GM12878 (cell line): ENCODE data around the gene SIGLEC10. TPM values are rescaled to one million over a fixed set of nuclear protein-coding genes. Genes with fewer than 3 reads are reported as not detected.

Experiments
- ATAC-seq: fragments of 200-7000 bp; cut with Tn5 transposase; 3 replicates; pipeline ENCODE4 v1.9.1; 2020; ENCODE audit warnings: mild to moderate bottlenecking, moderate library complexity
- BruUV-seq: library from RNA; stranded (reverse); fragments of 400-500 nt; replicated peaks from 2 replicates; lab custom pipeline; 2021; lab: Mats Ljungman, UMichigan
- CTCF ChIA-PET: fragments of 300-600 bp; sonication (Branson Sonifier 250); formaldehyde crosslinking; extraction: SDS; loops from one replicate; lab custom pipeline; 2021; ENCODE audit warnings: inconsistent platforms; lab: Yijun Ruan, JAX
- POLR2A ChIA-PET: fragments of 350-600 bp; formaldehyde crosslinking; extraction: SDS; loops from one replicate; lab custom pipeline; 2021; ENCODE audit warnings: inconsistent platforms; lab: Charles Lee
- RAD21 ChIA-PET: fragments of 300-600 bp; sonication (Branson Sonifier 250); formaldehyde crosslinking; loops from one replicate; lab custom pipeline; 2023; ENCODE audit warnings: antibody characterized with exemption; ENCODE audit not compliant: unreplicated experiment; lab: Charles Lee
- SMC1A ChIA-PET: fragments of 300-600 bp; sonication (Branson Sonifier 250); formaldehyde crosslinking; loops from one replicate; lab custom pipeline; 2023; ENCODE audit not compliant: unreplicated experiment, uncharacterized antibody; lab: Charles Lee
- DNase-seq: peaks from one replicate; pipeline ENCODE4 v3.0.0-alpha.2; 2011; ENCODE audit warnings: low read depth, low spot score
- FAIRE-seq: peaks from 3 replicates; lab custom pipeline; 2011; peaks lifted over from hg19 to GRCh38; lab: Jason Lieb, UNC
- H2AFZ ChIP-seq: 2 replicates; pipeline ENCODE4 v1.6.0; 2011; ENCODE audit warnings: low read depth, low read length, control low read depth; ENCODE audit not compliant: control insufficient read depth
- H3K27ac ChIP-seq: 2 replicates; pipeline ENCODE4 v1.5.1; 2011; ENCODE audit warnings: control low read depth; ENCODE audit not compliant: control insufficient read depth, insufficient read depth
- H3K27me3 ChIP-seq, 2 experiments: replicated peaks in 1 of 2; 2 replicates each; pipeline versions ENCODE4 v1.6.0 to v1.6.1; 2011; ENCODE audit warnings: low read length in 1 of 2; ENCODE audit not compliant: control insufficient read depth in 2 of 2, insufficient read depth in 2 of 2
- H3K36me3 ChIP-seq, 2 experiments: 2 replicates each; pipeline ENCODE4 v1.5.1; 2011; ENCODE audit warnings: low read length in 1 of 2; ENCODE audit not compliant: control insufficient read depth in 2 of 2, insufficient read depth in 2 of 2
- H3K4me1 ChIP-seq: 2 replicates; pipeline ENCODE4 v1.6.1; 2011; ENCODE audit warnings: mild to moderate bottlenecking, low read length, moderate library complexity, mixed read lengths; ENCODE audit not compliant: control insufficient read depth, insufficient read depth
- H3K4me2 ChIP-seq: 2 replicates; pipeline ENCODE4 v1.6.0; 2011; ENCODE audit warnings: control low read depth; ENCODE audit not compliant: control insufficient read depth, insufficient read depth
- H3K4me3 ChIP-seq: fragments of 200-600 bp; sonication (generic); 2 replicates; pipeline ENCODE4 v1.5.1; 2016
- H3K79me2 ChIP-seq: 2 replicates; pipeline ENCODE4 v1.6.0; 2011; ENCODE audit warnings: low read length; ENCODE audit not compliant: control insufficient read depth, insufficient read depth
- H3K9ac ChIP-seq: 2 replicates; pipeline ENCODE4 v1.8.0; 2011; ENCODE audit warnings: low read length, control low read depth, mixed read lengths; ENCODE audit not compliant: control insufficient read depth, insufficient read depth
- H3K9me3 ChIP-seq: replicated peaks from 3 replicates; pipeline ENCODE4 v1.5.1; 2011; ENCODE audit warnings: mild to moderate bottlenecking, low read length; ENCODE audit not compliant: control insufficient read depth, insufficient read depth
- H4K20me1 ChIP-seq: 2 replicates; pipeline ENCODE4 v1.6.0; 2011; ENCODE audit not compliant: control insufficient read depth, insufficient read depth
- BCL11A ChIP-seq: IDR thresholded peaks from 2 replicates; pipeline ENCODE4 v1.6.1; 2011; ENCODE audit warnings: low read depth, low read length
- CREB1 ChIP-seq: IDR thresholded peaks from 2 replicates; pipeline ENCODE4 v1.6.1; 2012; ENCODE audit warnings: low read depth, mild to moderate bottlenecking, inconsistent platforms
- EED ChIP-seq: sonication (generic); IDR thresholded peaks from 2 replicates; pipeline ENCODE4 v1.6.1; 2016; ENCODE audit warnings: antibody characterized with exemption, low read depth
- EZH2 ChIP-seq: IDR thresholded peaks from 2 replicates; pipeline ENCODE4 v1.6.1; 2012; ENCODE audit warnings: low read depth, mild to moderate bottlenecking, control low read depth, inconsistent platforms, low read length, borderline replicate concordance; ENCODE audit not compliant: control insufficient read depth
- HDAC2 ChIP-seq: fragments of 200-600 bp; sonication (generic); IDR thresholded peaks from 2 replicates; pipeline ENCODE4 v1.6.1; 2017
- HDGF ChIP-seq: fragments of 450-650 bp; IDR thresholded peaks from 2 replicates; pipeline ENCODE4 v1.6.1; 2016; ENCODE audit warnings: antibody characterized with exemption
- IKZF2 ChIP-seq, 2 experiments: fragments of 450-650 bp; IDR thresholded peaks; 2 replicates each; pipeline ENCODE4 v1.6.1; 2017; ENCODE audit warnings: mild to moderate bottlenecking in 2 of 2, moderate library complexity in 2 of 2
- MEF2B ChIP-seq: fragments of 450-650 bp; IDR thresholded peaks from 2 replicates; pipeline ENCODE4 v1.6.1; 2018; ENCODE audit warnings: mild to moderate bottlenecking, moderate library complexity; ENCODE audit not compliant: partially characterized antibody, poor library complexity, severe bottlenecking
- NR2C1 ChIP-seq: fragments of 450-650 bp; IDR thresholded peaks from 2 replicates; pipeline ENCODE4 v1.6.1; 2017; ENCODE audit warnings: antibody characterized with exemption, mild to moderate bottlenecking, moderate library complexity
- SP1 ChIP-seq: IDR thresholded peaks from one replicate; pipeline ENCODE4 v1.6.1; 2011; ENCODE audit warnings: low read depth, low read length
- ZNF217 ChIP-seq: fragments of 450-650 bp; IDR thresholded peaks from 2 replicates; pipeline ENCODE4 v1.6.1; 2017; ENCODE audit warnings: antibody characterized with exemption, mild to moderate bottlenecking
- ZZZ3 ChIP-seq: IDR thresholded peaks from 2 replicates; pipeline ENCODE4 v1.6.1; 2011; ENCODE audit warnings: low read depth; ENCODE audit not compliant: control insufficient read depth, insufficient read length
- WGBS: methylation state at CpG from one replicate; pipeline ENCODE4 v1.1.6; 2016; ENCODE audit warnings: low lambda C conversion rate; ENCODE audit not compliant: insufficient replicate concordance, insufficient coverage; ENCODE audit errors: missing lambda C conversion rate; 5-methylcytosine and 5-hydroxymethylcytosine counted together
- in situ Hi-C: fragments of 300-500 bp; cut with MboI; formaldehyde crosslinking; loops from 9 replicates; pipeline ENCODE4 v1.14.3; 2018; ENCODE audit warnings: mixed read lengths
- intact Hi-C: fragments of 100-400 bp; cut with micrococcal nuclease; formaldehyde crosslinking; loops from one replicate; pipeline ENCODE4 v1.14.2; 2022; ENCODE audit not compliant: unreplicated experiment
- polyA plus RNA-seq, 11 experiments: library from polyadenylated mRNA; depleted of rRNA in 4 of 11; unstranded in 6 of 11; stranded (reverse) in 5 of 11; fragments of >200 nt; fragmentation: Nextera tagmentation in 4 of 11; fragmentation: Illumina TruSeq in 1 of 11; extraction: Ambion mirVana in 4 of 11; extraction: Trizol in 1 of 11; gene quantifications; 1 replicate in 1 of 11; 2 replicates in 10 of 11; pipeline versions ENCODE4 v1.2.1 to v1.2.3, GENCODE V29; 2011 to 2016; ENCODE audit warnings: inconsistent platforms in 2 of 11, missing spikeins in 2 of 11, low read depth in 1 of 11
- total RNA-seq, 4 experiments: library from RNA; depleted of rRNA in 3 of 4; stranded (reverse); fragments of >200 nt in 3 of 4; fragmentation: Illumina TruSeq in 1 of 4; extraction: Trizol in 1 of 4; gene quantifications; 2 replicates each; pipeline versions ENCODE4 v1.2.1 to v1.2.3, GENCODE V29; 2013 to 2021
- TF ChIP-seq, protein P1 (sequence below): fragments of 450-650 bp; IDR thresholded peaks from 2 replicates; pipeline ENCODE4 v1.6.1; 2018; ENCODE audit warnings: mild to moderate bottlenecking, low read depth, moderate library complexity; ENCODE audit not compliant: partially characterized antibody
- TF ChIP-seq, protein P2 (sequence below): IDR thresholded peaks from 2 replicates; pipeline ENCODE4 v1.6.1; 2012; ENCODE audit warnings: low read depth, low read length, improper control_type of control experiment
- TF ChIP-seq, protein P3 (sequence below): fragments of 150-350 bp; IDR thresholded peaks from 2 replicates; pipeline ENCODE4 v1.6.1; 2016; ENCODE audit warnings: low read depth, low read length

SIGLEC10 gene
- total and polyA plus RNA-seq, 10 of the 15 experiments (the other 5 are each of a cell fraction or from before 2014, with no cell fraction given): 2.3 to 16.8 (median 7.8) TPM

DNA sequence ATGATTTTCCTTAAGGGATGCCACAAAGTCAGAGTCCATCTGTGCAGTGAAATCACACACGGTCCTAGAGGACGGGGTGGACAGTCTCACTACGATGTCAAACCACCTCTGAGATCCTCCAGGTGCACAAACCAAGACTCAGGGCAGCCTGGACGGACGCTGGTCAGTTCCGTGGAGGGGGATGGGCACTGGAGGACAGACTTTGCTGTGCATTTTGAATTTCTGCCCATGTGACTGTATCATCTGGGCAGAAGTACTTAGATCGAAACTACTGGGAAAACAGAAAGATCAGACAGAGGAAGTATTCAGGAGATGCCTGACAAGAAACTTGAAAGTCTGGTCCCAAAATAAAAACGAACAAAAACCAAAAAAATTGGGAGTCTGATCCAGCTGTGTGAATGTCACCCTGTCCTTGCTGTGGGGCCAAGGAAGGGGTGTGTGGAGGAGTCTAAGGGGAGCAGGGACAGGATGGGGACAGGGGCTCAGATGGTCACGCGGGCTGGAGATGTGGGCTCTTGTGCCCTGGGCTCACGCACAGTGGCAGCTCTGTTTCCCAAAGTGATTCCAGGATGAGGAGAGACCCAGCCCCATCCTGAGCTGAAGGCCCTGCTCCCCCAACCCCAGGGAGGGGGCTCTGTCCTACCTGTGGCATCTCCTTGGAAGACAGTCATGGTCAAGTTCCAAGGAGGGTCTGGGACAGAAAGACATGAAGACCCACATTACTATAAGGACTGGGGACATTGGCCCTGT is 39.3 kb upstream of the SIGLEC10 start:
- Histone ChIP-seq H3K27ac (no peak overlapping the region), H3K4me2 (no peak overlapping the region), H3K27me3 (no peaks in the 10 kb centered on the region), H2AFZ (no peak overlapping the region), H3K4me1 (no peaks in the 10 kb centered on the region), H3K4me3 (no peak overlapping the region), H4K20me1 (no peaks in the 10 kb centered on the region), H3K9ac (no peak overlapping the region), H3K9me3 (no peaks in the 10 kb centered on the region), H3K79me2 (no peaks in the 10 kb centered on the region), H3K36me3 (no peaks in the 10 kb centered on the region)
- BruUV-seq: no TSS peak
- POLR2A ChIA-PET: no interaction called here
- SMC1A ChIA-PET: no interaction called here
- 23% methylated on average over 11 of the region's 11 CpGs for WGBS
- in situ Hi-C loops (no loop called here), intact Hi-C loops (no loop called here)
- DNase-seq (no peak), FAIRE-seq (no peak), ATAC-seq (no peak)
- RAD21 ChIA-PET: no interaction called here
- TF ChIP-seq NR2C1: no peak
- TF ChIP-seq, protein P1, sequence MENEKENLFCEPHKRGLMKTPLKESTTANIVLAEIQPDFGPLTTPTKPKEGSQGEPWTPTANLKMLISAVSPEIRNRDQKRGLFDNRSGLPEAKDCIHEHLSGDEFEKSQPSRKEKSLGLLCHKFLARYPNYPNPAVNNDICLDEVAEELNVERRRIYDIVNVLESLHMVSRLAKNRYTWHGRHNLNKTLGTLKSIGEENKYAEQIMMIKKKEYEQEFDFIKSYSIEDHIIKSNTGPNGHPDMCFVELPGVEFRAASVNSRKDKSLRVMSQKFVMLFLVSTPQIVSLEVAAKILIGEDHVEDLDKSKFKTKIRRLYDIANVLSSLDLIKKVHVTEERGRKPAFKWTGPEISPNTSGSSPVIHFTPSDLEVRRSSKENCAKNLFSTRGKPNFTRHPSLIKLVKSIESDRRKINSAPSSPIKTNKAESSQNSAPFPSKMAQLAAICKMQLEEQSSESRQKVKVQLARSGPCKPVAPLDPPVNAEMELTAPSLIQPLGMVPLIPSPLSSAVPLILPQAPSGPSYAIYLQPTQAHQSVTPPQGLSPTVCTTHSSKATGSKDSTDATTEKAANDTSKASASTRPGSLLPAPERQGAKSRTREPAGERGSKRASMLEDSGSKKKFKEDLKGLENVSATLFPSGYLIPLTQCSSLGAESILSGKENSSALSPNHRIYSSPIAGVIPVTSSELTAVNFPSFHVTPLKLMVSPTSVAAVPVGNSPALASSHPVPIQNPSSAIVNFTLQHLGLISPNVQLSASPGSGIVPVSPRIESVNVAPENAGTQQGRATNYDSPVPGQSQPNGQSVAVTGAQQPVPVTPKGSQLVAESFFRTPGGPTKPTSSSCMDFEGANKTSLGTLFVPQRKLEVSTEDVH: no peak
- no peak for TF ChIP-seq MEF2B
- no peak for TF ChIP-seq ZZZ3
- TF ChIP-seq EZH2: no peak
- no peak for TF ChIP-seq EED
- no peak for TF ChIP-seq CREB1
- no peak for TF ChIP-seq SP1
- TF ChIP-seq HDAC2: no peak
- TF ChIP-seq BCL11A: no peak
- TF ChIP-seq ZNF217: no peak
- TF ChIP-seq, protein P2, sequence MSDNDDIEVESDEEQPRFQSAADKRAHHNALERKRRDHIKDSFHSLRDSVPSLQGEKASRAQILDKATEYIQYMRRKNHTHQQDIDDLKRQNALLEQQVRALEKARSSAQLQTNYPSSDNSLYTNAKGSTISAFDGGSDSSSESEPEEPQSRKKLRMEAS: no peak
- no peak for TF ChIP-seq HDGF
- no peak for TF ChIP-seq IKZF2 (IDR thresholded peaks at IDR 0.05)
- TF ChIP-seq, protein P3, sequence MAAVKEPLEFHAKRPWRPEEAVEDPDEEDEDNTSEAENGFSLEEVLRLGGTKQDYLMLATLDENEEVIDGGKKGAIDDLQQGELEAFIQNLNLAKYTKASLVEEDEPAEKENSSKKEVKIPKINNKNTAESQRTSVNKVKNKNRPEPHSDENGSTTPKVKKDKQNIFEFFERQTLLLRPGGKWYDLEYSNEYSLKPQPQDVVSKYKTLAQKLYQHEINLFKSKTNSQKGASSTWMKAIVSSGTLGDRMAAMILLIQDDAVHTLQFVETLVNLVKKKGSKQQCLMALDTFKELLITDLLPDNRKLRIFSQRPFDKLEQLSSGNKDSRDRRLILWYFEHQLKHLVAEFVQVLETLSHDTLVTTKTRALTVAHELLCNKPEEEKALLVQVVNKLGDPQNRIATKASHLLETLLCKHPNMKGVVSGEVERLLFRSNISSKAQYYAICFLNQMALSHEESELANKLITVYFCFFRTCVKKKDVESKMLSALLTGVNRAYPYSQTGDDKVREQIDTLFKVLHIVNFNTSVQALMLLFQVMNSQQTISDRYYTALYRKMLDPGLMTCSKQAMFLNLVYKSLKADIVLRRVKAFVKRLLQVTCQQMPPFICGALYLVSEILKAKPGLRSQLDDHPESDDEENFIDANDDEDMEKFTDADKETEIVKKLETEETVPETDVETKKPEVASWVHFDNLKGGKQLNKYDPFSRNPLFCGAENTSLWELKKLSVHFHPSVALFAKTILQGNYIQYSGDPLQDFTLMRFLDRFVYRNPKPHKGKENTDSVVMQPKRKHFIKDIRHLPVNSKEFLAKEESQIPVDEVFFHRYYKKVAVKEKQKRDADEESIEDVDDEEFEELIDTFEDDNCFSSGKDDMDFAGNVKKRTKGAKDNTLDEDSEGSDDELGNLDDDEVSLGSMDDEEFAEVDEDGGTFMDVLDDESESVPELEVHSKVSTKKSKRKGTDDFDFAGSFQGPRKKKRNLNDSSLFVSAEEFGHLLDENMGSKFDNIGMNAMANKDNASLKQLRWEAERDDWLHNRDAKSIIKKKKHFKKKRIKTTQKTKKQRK: no peak
- CTCF ChIA-PET: no interaction called here
